Calu3 (cell line): Measurements from ENCODE around the gene OTUD6A. TPM values are rescaled to one million over a fixed set of nuclear protein-coding genes. Genes with fewer than 3 reads are reported as not detected.
A peak's percentile ranks its signal among the peaks of the same experiment; 100 is the strongest.

ENCODE experiments used
- BruUV-seq: library from RNA; stranded (reverse); fragments of 400-500 nt; replicated peaks from 2 replicates; lab custom pipeline; 2021; lab: Mats Ljungman, UMichigan
- CTCF ChIA-PET: fragments of 300-600 bp; sonication (Branson Sonifier 250); formaldehyde crosslinking; loops from one replicate; lab custom pipeline; 2022; ENCODE audit warnings: antibody characterized with exemption; lab: Charles Lee
- DNase-seq: peaks from one replicate; pipeline ENCODE4 v3.0.0; 2022
- H3K27ac Mint-ChIP-seq: one replicate; pipeline ENCODE4 v1.8.0; 2022; ENCODE audit warnings: mixed read lengths; ENCODE audit not compliant: unreplicated experiment
- H3K27me3 Mint-ChIP-seq: one replicate; pipeline ENCODE4 v1.8.0; 2022; ENCODE audit warnings: mixed read lengths; ENCODE audit not compliant: unreplicated experiment
- H3K36me3 Mint-ChIP-seq: one replicate; pipeline ENCODE4 v1.8.0; 2022; ENCODE audit warnings: mild to moderate bottlenecking, moderate library complexity, mixed read lengths; ENCODE audit not compliant: insufficient read depth, unreplicated experiment
- H3K4me1 Mint-ChIP-seq: one replicate; pipeline ENCODE4 v1.8.0; 2022; ENCODE audit warnings: mild to moderate bottlenecking, low read depth, mixed read lengths; ENCODE audit not compliant: unreplicated experiment
- H3K4me3 Mint-ChIP-seq: one replicate; pipeline ENCODE4 v1.8.0; 2022; ENCODE audit warnings: mild to moderate bottlenecking, low read depth, moderate library complexity, mixed read lengths; ENCODE audit not compliant: unreplicated experiment
- H3K9me3 Mint-ChIP-seq: one replicate; pipeline ENCODE4 v1.8.0; 2022; ENCODE audit warnings: low read depth, mixed read lengths; ENCODE audit not compliant: unreplicated experiment
- CTCF ChIP-seq: fragments of 200-600 bp; IDR thresholded peaks from one replicate; pipeline ENCODE4 v1.8.0; 2022; ENCODE audit warnings: antibody characterized with exemption; ENCODE audit not compliant: unreplicated experiment
- intact Hi-C: fragments of 100-400 bp; cut with micrococcal nuclease; formaldehyde crosslinking; loops from one replicate; pipeline ENCODE4 v1.10.0; 2022; ENCODE audit not compliant: unreplicated experiment
- total RNA-seq: library from RNA; stranded (reverse); gene quantifications from 2 replicates; pipeline ENCODE4 v1.2.3, GENCODE V29; 2022

Gene OTUD6A
- total RNA-seq, 1 experiment from 2014 or later = not detected

DNA sequence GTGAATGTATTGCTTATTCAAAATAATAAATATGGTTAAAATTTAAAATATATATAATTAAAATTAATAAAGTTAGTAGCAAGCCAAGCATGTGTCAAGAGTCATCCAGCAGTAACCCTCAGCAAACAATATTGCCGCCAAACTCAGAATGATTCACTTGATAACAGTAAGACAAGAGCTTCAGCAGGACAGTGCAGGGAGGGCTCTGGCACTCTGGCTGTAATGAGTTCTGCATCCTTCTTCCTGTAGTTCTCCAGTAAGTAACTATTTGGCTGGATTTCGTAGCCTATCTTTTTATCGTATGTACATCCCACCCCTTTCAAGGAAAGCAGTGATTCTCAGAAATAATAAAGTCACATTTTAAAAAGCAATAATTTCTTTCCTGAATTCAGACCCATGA lies 17.6 kb downstream of the OTUD6A start:
- no peaks in the 10 kb centered on the region for H3K4me1 Mint-ChIP-seq
- CTCF ChIA-PET = no interaction called here
- BruUV-seq = no TSS peak
- peaks cover 15% of the 10 kb centered on the region for H3K27me3 Mint-ChIP-seq
- no peaks in the 10 kb centered on the region for H3K36me3 Mint-ChIP-seq
- no peak for TF ChIP-seq CTCF
- H3K27ac Mint-ChIP-seq = no peak overlapping the region
- intact Hi-C loops = no loop called here
- peaks cover 3% of the 10 kb centered on the region for H3K9me3 Mint-ChIP-seq
- H3K4me3 Mint-ChIP-seq = no peak overlapping the region
- no peak for DNase-seq

DNA sequence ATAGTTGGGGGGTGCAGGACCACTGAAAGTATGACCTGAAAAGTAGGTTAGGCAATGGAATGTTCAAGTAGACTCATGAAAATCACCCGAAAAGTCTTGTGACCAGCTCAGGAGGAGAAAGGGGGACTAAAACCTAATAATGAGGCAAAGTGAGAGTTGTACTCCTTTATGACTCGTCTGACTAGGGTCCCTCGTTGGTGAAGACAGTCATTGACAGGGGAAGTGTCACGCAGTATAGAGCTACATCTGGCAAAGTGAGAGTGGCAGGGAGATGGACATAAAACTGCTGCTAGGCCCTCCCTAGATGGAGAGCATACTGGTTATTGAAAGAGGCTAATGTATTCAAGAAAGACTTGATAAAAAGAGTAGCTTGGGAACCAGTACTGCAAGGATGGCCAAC lies 20.5 kb downstream of the OTUD6A start:
- H3K36me3 Mint-ChIP-seq = no peaks in the 10 kb centered on the region
- CTCF ChIA-PET = no interaction called here
- no peaks in the 10 kb centered on the region for H3K9me3 Mint-ChIP-seq
- intact Hi-C loops = no loop called here
- no peak overlapping the region for H3K4me3 Mint-ChIP-seq
- H3K27me3 Mint-ChIP-seq = peaks cover 15% of the 10 kb centered on the region
- BruUV-seq = no TSS peak
- peaks cover 3% of the 10 kb centered on the region for H3K4me1 Mint-ChIP-seq
- no peak for DNase-seq
- no peak overlapping the region for H3K27ac Mint-ChIP-seq
- TF ChIP-seq CTCF = no peak

DNA sequence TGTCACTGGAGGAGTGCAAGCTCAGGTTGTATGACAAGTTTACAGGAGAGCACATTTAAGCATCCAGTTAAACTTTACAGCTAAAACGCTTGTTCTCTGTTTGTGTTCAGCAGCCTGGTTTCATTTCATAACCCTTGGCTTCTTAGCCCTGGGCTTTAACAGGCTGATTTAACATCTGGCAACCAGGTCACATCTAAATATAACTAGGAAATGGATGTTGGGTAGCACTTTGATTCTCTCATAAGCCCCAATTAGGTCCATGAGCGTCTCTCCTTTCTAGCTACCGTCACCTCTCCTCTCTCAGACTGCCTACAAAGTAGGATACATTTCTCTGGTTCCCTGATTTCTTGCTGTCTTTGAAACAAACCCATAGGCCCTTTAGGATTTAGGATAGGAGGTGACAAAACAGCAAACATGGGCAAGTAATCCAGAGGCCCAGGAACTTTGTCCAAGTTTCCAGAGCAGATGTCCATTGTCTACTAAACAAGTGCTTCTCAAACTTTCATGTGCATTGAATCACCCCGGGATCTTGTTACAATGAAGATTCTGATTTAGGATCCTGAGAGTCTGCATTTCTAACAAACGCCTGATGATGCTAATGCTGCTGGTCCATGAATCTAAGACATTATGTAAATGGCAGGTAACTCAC lies 22.5 kb downstream of the OTUD6A start:
- peaks cover 8% of the 10 kb centered on the region for H3K4me1 Mint-ChIP-seq

GRCh38 chrX:70087857-70088630 lies 25.8 kb downstream of the OTUD6A start:
- no TSS peak for BruUV-seq
- no peaks in the 10 kb centered on the region for H3K36me3 Mint-ChIP-seq
- peaks cover 8% of the 10 kb centered on the region for H3K4me1 Mint-ChIP-seq
- no peak overlapping the region for H3K27ac Mint-ChIP-seq
- H3K27me3 Mint-ChIP-seq = no peaks in the 10 kb centered on the region
- H3K9me3 Mint-ChIP-seq = no peaks in the 10 kb centered on the region
- intact Hi-C loops = no loop called here
- H3K4me3 Mint-ChIP-seq = no peak overlapping the region
- no peak for TF ChIP-seq CTCF
- CTCF ChIA-PET = interaction anchor here (0.7 to 1.2 kb wide), 2 partner anchors 9 to 14 kb away, joined by 4 to 5 read pairs; no protein-coding TSS in a partner anchor
- DNase-seq = peak; percentile 14

More for the DNA sequence above, 22.5 kb downstream of the OTUD6A start:
- CTCF ChIA-PET = no interaction called here
- no TSS peak for BruUV-seq
- Mint-ChIP-seq H3K4me3 (no peak overlapping the region), H3K9me3 (no peaks in the 10 kb centered on the region), H3K36me3 (no peaks in the 10 kb centered on the region), H3K27me3 (no peaks in the 10 kb centered on the region), H3K27ac (no peak overlapping the region)
- TF ChIP-seq CTCF = no peak
- DNase-seq = no peak
- intact Hi-C loops = no loop called here
